Measurements from ENCODE around the gene FOXP2.

DNA sequence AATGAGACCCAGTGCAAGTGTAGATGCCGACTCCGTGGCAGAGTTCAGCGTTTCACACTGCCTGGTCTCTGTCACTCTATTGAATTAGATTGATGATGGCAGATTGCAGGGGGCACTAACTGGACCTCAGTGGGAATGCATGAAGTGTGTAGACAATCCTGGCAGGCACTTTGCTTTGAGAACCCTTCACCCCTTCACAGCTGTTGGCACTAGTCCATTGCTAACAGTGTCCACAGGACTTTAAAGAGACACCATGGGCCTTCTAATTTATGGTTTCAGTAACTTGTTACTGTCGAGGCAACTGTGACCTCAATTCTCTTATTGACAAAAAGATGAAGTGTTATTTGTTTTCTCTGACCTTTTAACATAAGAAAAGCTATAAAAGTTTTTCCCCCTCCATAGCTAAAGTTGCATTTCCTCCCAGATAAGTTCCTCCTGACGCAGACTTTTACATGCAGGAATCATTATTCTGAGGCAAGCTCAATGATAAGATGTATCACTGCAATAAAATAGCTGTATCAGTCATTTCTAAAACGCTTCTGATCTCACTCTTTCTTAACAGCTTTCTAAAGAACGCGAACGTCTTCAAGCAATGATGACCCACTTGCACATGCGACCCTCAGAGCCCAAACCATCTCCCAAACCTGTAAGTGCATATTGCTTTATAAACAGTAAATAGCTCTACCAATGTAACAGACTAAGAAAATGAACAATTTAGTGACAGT is 238.9 kb downstream of the FOXP2 start:
- TF ChIP-seq GATA3 (IDR thresholded peaks at IDR 0.05; ENCODE audit: low read depth, low read length) (no peak), GATA2 (IDR thresholded peaks at IDR 0.05; ENCODE audit: low read depth, low read length) (no peak)

All from SH-SY5Y (cell line).